RPMI8226 (cell line): ENCODE results near the gene STARD13.
"Not testable (repeated sequence)": the region's sequence is repeated elsewhere in the genome, so short reads cannot be mapped to it uniquely, and the experiment has no call there.

Experiments
- DNase-seq: peaks from one replicate; pipeline ENCODE4 v3.0.0-alpha.2; 2015

STARD13 gene

DNA sequence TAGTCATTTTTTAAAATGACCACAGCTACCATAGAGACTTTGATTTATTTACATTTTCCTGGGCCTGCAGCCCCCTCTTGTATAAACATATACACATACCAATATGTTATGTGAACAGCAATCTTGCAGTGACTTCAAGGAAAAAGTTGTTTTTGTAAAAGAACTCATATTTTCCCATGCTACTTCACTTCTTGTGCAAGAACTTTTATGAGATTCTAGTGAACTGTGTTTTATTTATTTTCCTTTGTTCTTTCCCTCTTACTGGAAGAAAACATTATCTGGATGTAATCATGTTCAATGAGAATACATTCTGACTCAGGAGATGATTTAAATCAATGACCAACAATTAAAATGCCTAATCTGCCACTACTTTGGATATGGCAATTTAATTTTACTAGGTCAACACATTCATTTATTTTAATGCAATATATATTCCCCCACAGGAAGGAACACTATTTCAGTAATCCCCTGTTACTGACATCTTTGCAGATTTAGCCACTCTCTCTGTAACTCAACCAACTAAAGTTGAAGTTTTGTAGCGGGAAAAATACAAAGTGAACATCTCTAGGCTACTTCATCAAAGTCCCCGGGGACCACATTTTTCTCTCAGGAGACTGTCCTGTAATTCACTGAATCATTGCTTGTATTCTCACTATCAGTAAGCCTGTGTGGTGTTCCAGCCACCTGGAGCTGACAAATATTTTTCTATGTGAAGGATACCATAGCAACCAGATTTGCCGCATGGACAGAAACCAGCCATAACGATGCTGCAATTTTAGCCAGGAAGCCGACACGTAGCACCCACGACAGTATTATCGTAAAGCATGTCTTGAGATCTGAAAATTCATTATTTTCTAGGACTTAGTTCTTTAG lies 90.5 kb downstream of the STARD13 start:
- DNase-seq = no peak

DNA sequence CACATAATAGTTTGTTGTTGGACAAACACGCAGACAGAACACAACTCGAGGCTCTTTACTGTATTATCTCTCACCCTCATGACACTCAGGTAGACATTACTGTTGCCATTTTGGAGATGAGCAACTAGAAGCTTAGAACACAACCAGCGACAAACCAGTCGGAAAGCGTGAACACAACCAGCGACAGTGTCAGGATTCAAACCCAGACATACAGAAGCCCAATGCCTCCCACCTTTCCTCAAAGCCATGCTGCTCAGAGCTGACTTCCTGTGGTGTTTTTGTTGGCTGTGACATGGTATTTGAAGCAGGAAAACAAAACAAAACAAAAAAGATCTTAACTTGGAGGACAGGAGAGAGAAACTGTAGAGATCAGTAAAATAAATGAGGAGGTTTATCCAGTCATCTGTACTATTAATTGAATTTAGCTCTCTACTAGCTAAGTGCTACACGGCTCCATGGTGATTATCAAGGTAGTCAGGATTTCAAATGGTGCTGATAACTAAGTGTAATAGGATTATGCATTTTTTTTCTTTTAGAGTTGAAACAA lies 92.1 kb downstream of the STARD13 start:
- DNase-seq = no peak

DNA sequence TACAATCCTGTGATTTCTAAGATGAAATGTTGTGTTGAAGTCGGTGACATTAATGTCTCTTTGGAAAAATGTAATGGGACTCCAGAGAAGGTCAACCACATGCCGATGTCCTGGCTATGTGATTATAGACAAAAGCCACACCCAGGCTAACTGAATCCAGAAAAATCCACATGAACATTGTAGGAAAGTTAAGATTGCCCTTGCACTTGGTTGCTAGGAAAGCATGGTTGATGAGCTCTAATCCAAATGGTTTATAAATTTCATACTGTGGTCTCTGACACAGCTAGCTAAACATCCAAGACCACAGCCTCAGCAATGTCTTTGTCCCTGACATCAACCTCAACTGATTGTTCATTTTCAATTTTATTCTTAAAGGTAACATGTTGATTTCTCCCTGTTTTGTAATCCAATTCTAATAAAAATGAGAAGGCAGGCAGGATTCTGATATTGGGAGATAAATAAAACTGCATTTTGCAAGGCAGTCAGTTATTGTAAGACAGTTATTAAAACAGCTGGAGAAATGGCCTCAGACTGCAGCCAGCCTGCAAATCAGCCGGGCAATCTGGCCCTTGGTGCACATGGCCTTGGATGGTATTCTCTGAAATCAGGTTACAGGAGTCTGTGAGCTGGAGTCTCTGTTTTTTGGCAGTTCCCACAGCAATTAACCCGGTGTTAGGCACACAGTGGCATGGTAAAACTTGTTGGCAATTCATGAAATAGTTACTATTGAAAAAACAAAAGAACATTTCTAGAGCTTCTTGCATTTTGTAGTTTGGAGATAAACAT lies 93.9 kb downstream of the STARD13 start:
- DNase-seq = no peak

- no peak for DNase-seq
Measured at GRCh38 chr13:33189470-33189869, 96.1 kb downstream of the STARD13 start.

DNA sequence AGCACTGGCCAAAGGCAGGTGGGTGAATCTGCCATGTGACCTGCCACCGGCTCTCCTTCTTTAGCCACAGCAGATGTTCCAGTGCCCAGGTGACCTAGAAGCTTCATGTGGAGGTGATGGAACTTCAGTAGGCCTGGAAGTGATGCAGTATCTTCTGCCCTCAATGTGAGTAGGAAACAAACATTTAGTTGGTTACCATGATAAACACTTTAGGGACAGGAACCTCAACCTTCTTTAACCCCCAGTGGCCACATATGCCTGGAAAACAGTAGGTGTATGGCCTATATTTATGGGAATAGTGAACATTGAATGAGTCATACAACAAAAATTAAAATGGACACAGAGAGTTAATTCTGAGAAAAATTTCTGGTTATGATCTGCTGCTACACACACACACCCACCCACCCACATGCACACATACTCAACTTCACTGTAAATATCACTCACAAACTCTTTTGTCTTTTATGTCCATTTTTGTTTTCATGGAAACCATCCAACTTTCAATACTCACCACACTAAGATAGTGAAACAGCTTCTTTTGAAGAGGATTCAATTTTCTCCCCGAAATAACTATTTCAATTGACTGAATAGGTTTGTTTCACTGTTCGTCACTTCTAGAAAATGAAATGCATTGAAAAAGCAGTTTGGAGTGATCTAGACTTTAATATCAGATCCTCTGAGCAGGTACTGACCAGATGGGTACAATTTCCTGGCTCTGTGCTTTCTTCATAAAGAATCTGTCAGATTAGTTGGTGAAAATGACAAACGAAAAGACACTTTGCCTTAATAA lies 97.3 kb downstream of the STARD13 start:
- DNase-seq = peak; percentile 7

GRCh38 chr13:33186861-33187291 lies 98.7 kb downstream of the STARD13 start:
- DNase-seq = no peak

DNA sequence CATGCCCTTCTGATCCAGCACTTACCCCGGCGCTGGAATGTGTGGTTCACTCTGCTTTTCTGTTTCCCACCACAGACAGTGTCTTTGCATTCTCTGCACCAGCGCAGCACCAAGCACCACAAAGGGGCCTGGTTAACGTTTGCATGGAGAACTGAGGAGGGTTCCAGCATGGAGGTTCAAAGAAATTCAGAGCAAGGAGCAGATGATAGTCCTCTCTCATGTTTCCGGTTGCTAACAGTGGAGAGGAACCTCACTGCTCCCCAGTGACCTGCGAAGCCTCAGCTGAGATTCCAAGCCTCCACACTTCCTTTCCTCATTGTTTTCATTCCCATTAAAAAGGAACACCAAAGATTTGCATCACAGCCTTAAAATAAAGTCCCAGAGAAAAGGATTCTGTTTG lies 99.7 kb downstream of the STARD13 start:
- DNase-seq = no peak

DNA sequence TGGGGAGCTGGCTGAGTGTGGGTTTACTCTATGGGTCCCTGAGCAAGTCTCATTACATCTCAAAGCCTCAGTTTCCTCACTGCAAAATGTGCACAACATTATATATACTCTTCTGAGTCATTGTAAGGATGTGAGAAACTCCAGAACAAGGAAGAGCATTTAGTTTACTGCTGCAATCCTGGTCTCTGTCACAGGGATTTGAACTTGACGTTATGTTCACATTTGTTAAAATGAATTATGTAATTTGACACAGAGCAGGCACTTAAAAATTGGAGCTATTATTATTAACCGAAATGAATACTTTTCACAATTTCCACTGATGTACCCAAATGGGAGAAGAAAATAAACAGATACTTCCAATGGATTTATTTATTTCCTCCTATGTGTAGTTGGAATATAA lies 101.0 kb downstream of the STARD13 start:
- DNase-seq = no peak

DNA sequence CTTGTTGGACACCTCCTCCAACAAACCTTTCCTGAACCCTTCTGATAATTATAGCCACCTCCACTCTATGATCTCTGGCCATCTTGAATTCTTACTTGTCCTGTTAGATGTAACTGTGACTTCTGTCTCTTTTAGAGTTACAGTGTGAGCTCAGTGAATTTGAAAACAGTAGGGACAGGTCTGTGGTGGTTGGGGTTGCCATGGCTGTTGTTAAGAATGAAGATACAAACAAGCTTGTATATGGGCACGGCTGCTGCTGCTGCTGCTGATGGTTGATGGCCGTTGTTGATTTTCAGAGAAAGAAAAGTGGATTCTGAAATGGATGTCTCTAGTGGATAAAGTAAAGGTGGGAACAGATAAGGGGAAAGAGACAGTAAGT lies 101.5 kb downstream of the STARD13 start:
- DNase-seq = no peak

GRCh38 chr13:33183431-33184111 lies 102.0 kb downstream of the STARD13 start:
- no peak for DNase-seq

GRCh38 chr13:33182729-33183128 lies 102.8 kb downstream of the STARD13 start:
- DNase-seq = no peak

- DNase-seq = no peak
Measured at GRCh38 chr13:33181264-33181663, 104.3 kb downstream of the STARD13 start.

GRCh38 chr13:33180122-33180804 lies 105.3 kb downstream of the STARD13 start:
- no peak for DNase-seq

DNA sequence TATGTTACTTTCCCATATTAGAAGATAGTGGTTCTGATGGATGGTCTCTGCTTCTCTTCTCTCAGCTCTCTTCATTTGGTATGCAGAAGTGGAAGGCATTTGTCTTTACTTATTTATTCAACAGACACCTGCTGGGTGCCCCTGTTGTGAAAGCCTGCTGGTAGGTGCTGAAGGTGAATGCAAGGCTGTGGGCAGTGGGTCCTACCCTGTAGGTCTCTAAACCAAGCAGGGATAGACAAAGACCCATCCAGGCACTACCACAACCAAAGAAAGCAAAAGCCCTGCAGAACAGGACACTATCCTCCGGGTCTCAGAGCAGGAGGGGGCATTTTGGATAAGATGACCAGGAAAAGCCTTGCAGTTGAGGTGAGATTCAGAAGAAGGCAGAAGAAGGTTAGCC lies 106.1 kb downstream of the STARD13 start:
- no peak for DNase-seq

GRCh38 chr13:33178209-33178840 lies 107.2 kb downstream of the STARD13 start:
- no peak for DNase-seq

DNA sequence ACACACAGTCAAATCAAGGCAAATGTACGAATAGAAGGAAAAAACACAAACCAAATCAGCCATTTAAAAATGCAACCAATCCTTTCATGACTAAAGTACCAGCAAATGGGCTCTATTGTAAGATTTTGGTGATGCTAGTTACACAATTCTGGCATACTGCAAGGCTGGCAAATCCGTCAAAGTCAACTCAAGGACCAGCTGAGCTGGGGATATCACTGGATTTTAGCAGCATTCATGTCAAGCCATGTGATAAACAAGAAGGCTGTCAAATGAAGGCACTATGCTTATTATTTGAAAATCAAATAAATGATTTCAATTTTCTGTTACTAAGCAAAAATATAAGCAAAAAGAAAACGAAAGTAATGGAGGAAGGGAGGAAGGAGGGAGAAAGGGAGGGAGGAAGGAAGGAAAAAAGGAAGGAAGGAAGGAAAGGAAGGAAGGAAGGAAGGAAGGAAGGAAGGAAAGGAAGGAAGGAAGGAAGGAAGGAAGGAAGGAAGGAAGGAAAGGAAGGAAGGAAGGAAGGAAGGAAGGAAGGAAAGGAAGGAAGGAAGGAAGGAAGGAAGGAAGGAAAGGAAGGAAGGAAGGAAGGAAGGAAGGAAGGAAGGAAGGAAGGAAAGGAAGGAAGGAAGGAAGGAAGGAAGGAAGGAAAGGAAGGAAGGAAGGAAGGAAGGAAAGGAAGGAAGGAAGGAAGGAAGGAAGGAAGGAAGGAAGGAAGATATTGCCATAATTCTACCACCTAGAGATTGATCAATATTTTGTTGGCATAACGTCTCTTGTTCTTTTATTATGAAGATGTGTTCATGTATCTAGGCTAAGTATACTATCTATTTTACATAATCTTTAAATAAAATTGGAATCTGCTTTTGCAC lies 108.0 kb downstream of the STARD13 start:
- not testable (repeated sequence) for DNase-seq

DNA sequence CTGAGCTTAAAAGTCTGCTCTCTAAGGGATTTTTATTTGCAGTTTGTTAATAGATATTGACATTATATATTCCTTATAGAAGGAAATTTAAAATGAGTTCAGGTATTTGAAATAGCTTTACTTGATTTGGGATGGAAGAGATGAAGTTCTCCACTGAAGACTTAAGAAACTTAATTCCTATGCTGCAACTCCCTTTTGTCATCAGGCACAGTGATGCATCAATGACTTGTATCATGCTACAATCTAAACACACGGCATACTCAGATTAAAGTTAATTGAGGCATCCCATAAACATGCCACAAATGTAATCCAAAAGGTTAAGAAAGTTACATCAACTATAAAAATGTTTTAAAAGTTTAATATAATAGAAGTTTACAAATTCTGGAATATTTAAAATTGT lies 109.0 kb downstream of the STARD13 start:
- no peak for DNase-seq

DNA sequence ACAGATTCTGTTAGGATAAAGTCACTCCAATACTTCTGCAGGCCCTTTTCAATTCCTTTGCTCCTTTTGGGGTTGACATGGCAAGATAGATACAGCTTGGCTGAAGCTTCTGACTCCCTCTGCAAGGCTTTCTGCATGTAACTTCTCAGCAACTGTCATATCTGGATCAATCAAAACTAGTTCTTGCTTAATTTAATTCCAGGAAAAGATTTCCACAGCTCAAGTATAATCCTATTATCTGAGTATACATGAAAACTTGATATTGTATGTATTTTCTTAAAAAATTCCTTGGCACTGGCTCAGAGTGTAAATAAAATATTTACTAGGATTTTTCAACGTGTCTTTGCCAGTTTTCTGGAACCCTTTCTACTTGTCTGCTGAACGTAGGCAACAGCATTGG lies 109.6 kb downstream of the STARD13 start:
- DNase-seq = no peak

GRCh38 chr13:33174931-33175330 lies 110.6 kb downstream of the STARD13 start:
- DNase-seq = no peak

GRCh38 chr13:33174491-33174890 lies 111.1 kb downstream of the STARD13 start:
- DNase-seq = no peak
